NCI-H2227 (cell line): ENCODE data around the gene PSMD9.
A peak's percentile ranks its signal among the peaks of the same experiment; 100 is the strongest.
"Not testable (repeated sequence)": the region's sequence is repeated elsewhere in the genome, so short reads cannot be mapped to it uniquely, and the experiment has no call there.

Experiments
- DNase-seq: peaks from one replicate; lab custom pipeline; 2025; ENCODE audit not compliant: unreplicated experiment; lab: John Stamatoyannopoulos, UW

PSMD9 gene

GRCh38 chr12:121872546-121873215 lies 15.9 kb upstream of the PSMD9 start:
- peak; percentile 34 for DNase-seq

DNA sequence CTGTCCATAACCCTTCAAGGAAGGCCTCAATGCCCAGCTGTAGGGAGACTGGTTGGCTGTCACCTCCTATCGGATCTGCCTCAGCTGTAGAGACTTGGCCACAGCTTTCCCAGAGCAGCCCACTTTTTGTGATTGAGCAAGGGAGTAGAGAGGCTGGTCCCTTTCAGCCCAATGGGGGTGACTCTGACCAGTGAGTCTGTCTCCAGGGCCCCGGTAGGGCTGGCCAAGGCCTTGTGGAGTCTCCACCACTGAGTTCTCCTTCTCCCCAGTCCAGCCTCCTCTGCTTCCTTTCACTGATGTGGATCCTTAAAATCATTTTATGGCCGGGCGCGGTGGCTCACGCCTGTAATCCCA lies 15.4 kb upstream of the PSMD9 start:
- DNase-seq: no peak

- DNase-seq: no peak
Measured at GRCh38 chr12:121874071-121874470, 14.5 kb upstream of the PSMD9 start.

DNA sequence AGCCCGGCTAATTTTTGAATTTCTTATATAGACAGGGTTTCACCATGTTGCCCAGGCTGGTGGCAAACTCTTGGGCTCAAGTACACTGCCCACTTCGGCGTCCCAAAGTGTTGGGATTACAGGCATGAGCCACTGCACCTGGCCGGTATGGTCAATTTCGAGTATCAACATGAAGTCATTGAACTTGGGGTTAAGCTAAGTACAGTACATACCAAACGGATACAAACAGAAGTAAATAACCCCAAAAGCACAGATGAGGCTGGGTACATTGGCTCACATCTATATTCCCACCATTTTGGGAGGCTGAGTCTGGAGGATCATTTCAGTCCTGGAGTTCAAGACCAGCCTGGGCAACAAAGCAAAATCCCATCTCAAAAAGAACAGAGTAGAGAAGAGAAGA lies 13.0 kb upstream of the PSMD9 start:
- DNase-seq: no peak

- DNase-seq: not testable (repeated sequence)
Measured at GRCh38 chr12:121876080-121876447, 12.5 kb upstream of the PSMD9 start.

DNA sequence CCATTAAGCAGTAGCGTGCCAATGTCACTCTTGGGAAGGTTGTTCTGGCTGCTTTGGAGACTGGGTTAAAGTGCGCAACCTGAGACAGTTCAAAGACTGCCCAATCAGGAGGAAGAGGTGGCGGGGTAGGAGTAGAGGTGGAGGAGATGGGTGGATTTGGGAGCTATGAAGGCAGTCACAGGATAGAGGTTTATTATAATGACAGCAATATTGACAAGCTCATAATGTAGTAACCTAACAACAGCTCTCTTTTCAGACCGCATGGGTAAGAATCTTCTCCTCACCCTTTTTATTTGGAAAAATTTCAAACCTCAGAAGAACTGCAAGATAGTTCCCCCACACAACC lies 5.3 kb upstream of the PSMD9 start:
- DNase-seq: no peak

- not testable (repeated sequence) for DNase-seq
Measured at GRCh38 chr12:121885129-121885528, 3.5 kb upstream of the PSMD9 start.

DNA sequence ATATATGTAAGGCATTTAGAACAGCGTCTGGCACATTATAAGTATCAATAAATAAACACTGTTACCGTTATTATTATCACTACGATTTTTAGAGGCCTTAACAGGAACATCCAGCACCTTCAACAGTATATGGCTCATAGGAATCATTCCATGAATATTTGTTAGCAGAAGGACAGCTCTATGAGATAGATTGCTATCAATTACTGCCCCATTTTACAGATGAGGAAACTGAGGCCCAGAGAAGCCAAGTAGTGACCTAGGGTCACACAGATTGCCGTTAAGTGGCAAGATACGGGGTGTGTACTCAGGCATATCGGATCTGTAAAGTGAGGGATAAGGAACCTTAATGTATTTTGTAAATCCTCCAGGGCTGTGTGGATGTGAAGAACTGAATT lies 510 bp upstream of the PSMD9 start:
- no peak for DNase-seq

- DNase-seq: no peak
Measured at GRCh38 chr12:121889274-121889624, 659 bp downstream of the PSMD9 start.

- DNase-seq: not testable (repeated sequence)
Measured at GRCh38 chr12:121889661-121890060, 1.1 kb downstream of the PSMD9 start.

- no peak for DNase-seq
Measured at GRCh38 chr12:121892673-121893561, 4.3 kb downstream of the PSMD9 start.

DNA sequence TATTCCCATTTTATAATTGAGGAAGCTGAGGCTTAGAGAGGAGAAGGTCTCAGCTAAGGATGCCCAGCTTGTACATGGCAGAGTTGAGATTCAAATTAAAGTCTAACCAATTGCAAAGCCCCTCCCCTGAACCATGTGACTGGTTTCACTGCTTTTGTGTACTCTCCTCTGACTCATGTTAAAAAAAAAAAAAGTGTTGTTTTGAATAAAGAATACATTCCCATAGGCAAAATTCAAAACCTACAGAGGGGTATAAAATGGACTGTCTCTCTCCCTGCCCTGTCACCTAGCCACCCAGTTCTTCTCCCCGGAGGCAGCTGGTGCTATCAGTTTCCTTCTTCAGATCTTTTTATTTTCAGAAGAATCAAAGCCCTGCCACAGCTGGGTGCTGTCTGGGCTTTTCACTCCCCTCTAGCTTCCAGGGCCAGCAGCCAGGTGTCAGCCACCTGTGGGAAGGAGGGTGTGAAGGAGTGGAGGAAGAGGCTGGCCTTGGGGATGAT lies 5.4 kb downstream of the PSMD9 start:
- peak; percentile 26 for DNase-seq

DNA sequence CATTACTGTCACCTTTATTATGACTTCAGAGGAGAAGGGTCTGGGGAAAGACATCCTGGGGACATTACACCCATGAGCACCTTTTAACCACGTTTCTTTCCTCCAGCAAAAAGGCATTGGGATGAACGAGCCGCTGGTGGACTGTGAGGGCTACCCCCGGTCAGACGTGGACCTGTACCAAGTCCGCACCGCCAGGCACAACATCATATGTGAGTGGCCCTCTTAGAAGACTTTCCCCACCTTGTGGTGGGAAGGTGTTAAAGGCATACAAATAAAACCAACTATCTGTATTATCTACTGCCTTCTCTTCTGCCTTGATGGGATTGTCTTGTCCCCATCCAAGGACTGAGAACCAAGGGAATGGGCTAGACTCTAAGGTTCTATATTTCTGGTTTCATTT lies 6.0 kb downstream of the PSMD9 start:
- DNase-seq: peak; percentile 72

DNA sequence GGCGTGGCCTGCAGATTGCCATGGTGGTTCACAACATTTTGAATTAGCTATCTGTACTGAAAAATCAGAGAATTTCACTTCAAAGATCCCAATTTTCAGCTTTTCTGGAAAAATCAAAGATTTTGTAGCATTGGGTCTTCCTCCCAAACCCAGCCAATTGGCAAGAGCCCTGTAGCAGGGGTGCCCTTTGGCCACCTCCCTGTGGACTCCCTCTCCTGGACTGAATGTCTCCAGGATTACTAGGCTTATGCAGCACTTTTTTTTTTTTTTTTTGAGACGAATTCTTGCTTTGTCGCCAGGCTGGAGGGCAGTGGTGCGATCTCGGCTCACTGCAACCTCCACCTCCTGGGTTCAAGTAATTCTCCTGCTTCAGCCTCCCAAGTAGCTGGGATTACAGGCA lies 9.7 kb downstream of the PSMD9 start:
- DNase-seq: no peak

DNA sequence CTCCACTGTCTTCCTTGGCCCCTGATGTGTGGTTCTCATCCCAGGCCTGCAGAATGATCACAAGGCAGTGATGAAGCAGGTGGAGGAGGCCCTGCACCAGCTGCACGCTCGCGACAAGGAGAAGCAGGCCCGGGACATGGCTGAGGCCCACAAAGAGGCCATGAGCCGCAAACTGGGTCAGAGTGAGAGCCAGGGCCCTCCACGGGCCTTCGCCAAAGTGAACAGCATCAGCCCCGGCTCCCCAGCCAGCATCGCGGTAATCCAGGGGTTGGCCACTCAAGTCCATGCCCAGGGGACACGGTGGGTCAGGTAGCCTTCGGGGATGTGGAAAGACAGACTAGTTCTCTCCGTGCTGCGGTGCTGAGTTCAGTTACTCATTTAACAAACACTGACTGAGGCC lies 11.0 kb downstream of the PSMD9 start:
- DNase-seq: no peak

DNA sequence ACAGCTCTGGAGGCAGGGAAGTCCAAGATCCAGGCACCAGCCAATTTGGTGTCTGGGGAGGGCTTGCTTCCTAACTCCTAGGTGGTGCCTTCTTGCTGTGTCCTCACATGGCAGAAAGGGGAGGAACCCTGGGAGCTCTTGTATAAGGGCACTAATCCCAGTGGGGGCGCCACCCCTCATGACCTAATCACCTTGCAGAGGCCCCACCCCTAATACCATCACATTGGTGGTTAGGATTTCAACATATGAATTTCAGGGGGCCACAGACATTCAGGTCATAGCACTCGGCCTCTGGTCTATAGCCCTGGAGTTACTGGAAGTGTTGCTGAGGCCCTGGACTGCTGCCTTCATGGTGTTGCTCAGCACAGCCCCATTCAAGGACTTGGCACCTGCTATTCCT lies 14.6 kb downstream of the PSMD9 start:
- no peak for DNase-seq

GRCh38 chr12:121905746-121906145 lies 17.2 kb downstream of the PSMD9 start:
- no peak for DNase-seq

DNA sequence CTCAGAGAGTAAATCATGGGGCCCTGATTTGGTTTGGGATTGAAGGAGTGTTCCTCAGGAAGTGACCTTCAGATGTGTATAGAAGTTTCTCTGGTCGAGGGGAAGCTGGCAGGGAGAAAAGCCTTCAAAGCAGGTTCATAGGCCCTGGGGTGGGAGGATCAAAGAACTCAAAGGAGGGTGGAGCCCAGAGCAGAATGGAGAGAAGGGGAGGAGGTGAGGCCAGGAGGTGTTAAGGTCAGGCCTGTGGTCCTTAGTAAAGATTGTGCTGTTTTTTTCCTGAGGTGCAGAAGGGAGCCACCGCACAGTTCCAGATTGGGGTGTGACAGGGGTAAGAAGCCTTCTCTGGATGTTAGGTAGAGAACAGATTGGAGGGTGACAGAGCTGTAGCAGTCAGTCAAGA lies 20.1 kb downstream of the PSMD9 start:
- DNase-seq: no peak

DNA sequence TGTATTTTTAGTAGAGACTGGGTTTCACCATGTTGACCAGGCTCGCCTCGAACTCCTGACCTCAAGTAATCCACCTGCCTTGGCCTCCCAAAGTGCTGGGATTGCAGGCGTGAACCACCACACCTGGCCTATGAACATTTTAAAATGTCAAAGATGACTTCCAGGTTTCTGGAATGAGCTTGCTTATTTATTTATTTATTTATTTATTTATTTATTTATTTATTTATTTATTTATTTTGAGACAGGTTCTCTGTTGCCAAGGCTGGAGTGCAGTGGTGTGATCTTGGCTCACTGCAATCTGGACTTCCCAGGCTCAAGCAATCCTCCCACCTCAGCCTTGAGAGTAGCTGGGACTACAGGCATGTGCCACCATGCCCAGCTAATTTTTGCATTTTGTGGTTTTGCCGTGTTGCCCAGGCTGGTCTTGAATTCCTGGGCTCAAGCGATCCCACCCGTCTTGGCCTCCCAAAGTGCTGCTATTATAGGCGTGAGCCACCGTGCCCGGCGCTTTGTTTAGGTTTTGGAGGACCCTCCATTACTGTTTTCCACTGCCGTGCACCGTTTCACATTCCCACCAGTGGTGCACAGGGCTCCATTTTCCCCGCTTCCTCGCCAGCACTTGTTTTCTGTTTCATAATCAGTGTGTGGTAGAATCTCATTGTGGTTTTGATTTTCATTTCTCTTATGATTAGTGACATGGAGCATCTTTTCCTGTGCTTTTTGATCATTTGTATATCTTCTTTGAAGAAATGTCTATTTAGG lies 23.4 kb downstream of the PSMD9 start:
- no peak for DNase-seq

- no peak for DNase-seq
Measured at GRCh38 chr12:121915841-121916321, 27.3 kb downstream of the PSMD9 start.

DNA sequence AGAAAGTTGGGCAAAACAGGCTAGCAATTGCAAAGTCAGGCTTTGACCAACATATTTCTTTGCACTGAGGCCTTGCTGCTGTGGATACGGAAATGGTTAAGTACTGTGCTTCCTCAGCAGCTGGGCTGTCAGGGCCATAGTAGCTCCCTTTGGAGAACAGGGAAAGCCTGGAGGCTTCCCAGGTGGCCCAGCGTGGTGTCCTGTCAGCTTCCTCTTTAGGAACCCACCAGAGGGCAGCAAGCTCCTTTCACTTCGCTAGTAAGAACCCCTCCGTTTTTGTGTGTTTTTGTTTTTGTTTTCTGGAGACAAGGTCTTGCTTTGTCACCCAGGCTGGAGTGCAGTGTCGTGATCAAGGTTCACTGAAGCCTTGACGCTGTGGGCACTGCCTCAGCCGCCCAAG lies 28.1 kb downstream of the PSMD9 start:
- DNase-seq: no peak
